Measurements from ENCODE around the gene CHST8. TPM values are rescaled to one million over a fixed set of nuclear protein-coding genes. Genes with fewer than 3 reads are reported as not detected.

The CHST8 gene
- polyA plus RNA-seq, 2 of the 4 experiments (the other 2 are of a cell fraction): not detected

DNA sequence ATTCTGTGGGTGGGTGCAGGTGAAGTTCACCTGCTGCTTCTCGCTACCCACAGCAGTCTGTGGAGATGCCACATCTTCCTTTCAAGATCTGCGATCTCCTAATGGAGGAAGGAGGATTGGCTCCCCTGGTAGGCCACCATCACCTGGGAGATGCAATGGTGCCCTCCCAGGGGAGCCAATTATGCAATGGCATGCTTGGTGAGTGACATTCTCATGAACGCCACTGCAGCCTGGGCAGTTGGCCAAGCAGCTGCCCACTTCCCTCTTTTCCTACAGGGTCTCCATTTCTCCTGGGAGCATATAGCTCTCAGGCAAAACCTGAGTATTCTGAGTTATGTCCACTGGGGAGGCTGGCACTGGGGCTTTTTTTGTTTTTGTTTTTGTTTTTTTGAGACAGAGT, 91.4 kb downstream of the CHST8 start:
- 5% methylated on average over 3 of the region's 3 CpGs for WGBS (ENCODE audit: missing lambda C conversion rate)

DNA sequence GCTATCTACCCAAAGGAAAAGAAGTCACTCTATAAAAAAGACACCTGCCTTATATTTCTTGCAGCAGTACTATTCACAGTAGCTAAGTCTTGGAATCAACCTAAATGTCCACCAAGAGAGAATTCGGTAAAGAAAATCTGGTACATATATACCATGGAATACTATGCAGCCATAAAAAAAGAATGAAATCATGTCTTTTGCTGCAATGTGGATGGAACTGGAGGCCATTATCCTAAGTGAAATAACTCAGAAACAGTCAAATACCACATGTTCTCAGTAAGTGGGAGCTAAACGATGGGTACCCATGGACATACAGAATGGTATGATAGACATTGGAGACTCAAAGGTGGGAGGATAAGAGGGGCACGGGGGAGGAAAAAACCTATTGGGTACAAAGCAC, 92.4 kb downstream of the CHST8 start:
- H3K27ac ChIP-seq: no peak overlapping the region
- ChIA-PET CTCF (interaction anchor here (0.6 to 1.3 kb wide), 2 partner anchors 298 to 1626 kb away, joined by 3 read pairs; no protein-coding TSS in a partner anchor), POLR2A (no interaction called here)
- 9% methylated on average over 3 of the region's 3 CpGs for WGBS (ENCODE audit: missing lambda C conversion rate)
- DNase-seq (ENCODE audit: low read depth in 1 of 2, low spot score in 1 of 2) (no peak), ATAC-seq (no peak), FAIRE-seq (no peak)
- H3K4me3 ChIP-seq: no peak overlapping the region
- H3K4me1 ChIP-seq: no peaks in the 10 kb centered on the region
- no peak overlapping the region for H3K4me2 ChIP-seq
- H3K9me3 ChIP-seq: peaks cover 20% of the 10 kb centered on the region; the same call in 2 of the 3 replicates
- no peak for TF ChIP-seq HEYL (CRISPR knock-in tag; IDR thresholded peaks at IDR 0.05)

More for the DNA sequence above, 91.4 kb downstream of the CHST8 start:
- Histone ChIP-seq H3K9me3 (peaks cover 21% of the 10 kb centered on the region; the same call in 2 of the 3 replicates), H3K4me3 (no peak overlapping the region), H3K4me1 (no peaks in the 10 kb centered on the region), H3K4me2 (no peak overlapping the region), H3K27ac (no peak overlapping the region)
- FAIRE-seq (no peak), ATAC-seq (no peak), DNase-seq (ENCODE audit: low read depth in 1 of 2, low spot score in 1 of 2) (no peak)
- ChIA-PET CTCF (interaction anchor here (0.9 to 1.3 kb wide), 2 partner anchors 11 to 297 kb away, joined by 3 to 4 read pairs; no protein-coding TSS in a partner anchor), POLR2A (no interaction called here)
- TF ChIP-seq, protein P1, sequence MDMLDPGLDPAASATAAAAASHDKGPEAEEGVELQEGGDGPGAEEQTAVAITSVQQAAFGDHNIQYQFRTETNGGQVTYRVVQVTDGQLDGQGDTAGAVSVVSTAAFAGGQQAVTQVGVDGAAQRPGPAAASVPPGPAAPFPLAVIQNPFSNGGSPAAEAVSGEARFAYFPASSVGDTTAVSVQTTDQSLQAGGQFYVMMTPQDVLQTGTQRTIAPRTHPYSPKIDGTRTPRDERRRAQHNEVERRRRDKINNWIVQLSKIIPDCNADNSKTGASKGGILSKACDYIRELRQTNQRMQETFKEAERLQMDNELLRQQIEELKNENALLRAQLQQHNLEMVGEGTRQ (IDR thresholded peaks at IDR 0.05): no peak
- TF ChIP-seq CHD2 (IDR thresholded peaks at IDR 0.05; ENCODE audit: low read length, partially characterized antibody) (no peak), CBX8 (IDR thresholded peaks at IDR 0.05) (no peak), HEYL (CRISPR knock-in tag; IDR thresholded peaks at IDR 0.05) (no peak), KDM5A (IDR thresholded peaks at IDR 0.05) (no peak), HOXB5 (CRISPR knock-in tag; IDR thresholded peaks at IDR 0.05) (no peak)
- TF ChIP-seq, protein P2, sequence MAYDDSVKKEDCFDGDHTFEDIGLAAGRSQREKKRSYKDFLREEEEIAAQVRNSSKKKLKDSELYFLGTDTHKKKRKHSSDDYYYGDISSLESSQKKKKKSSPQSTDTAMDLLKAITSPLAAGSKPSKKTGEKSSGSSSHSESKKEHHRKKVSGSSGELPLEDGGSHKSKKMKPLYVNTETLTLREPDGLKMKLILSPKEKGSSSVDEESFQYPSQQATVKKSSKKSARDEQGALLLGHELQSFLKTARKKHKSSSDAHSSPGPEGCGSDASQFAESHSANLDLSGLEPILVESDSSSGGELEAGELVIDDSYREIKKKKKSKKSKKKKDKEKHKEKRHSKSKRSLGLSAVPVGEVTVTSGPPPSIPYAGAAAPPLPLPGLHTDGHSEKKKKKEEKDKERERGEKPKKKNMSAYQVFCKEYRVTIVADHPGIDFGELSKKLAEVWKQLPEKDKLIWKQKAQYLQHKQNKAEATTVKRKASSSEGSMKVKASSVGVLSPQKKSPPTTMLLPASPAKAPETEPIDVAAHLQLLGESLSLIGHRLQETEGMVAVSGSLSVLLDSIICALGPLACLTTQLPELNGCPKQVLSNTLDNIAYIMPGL (CRISPR knock-in tag; IDR thresholded peaks at IDR 0.05; ENCODE audit: borderline replicate concordance): no peak

DNA sequence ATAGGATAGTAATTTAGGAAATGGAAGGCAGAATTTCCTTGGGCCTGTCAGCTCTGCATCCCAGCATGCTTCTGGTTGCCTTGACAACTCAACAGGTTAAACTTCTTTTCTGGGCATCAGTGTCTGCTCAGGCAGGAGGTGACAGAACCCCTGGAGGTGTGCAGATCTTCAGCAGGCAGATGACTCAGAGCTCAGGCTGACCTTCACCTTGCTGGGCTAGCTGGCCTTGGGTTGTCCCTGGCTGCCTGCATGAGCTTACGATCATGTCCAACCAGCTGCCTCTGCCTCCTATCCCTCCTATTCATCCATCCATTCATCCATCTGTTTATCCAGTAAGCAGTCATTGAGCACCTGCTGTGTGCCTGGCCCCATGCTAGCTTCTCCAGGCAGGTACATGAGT, 93.7 kb downstream of the CHST8 start:
- POLR2A ChIA-PET: no interaction called here
- CTCF ChIA-PET: interaction anchor here (1.0 to 1.9 kb wide), 3 partner anchors 10 to 381 kb away, joined by 3 to 6 read pairs (median 4); no protein-coding TSS in a partner anchor
- Histone ChIP-seq H3K27ac (no peak overlapping the region), H3K9me3 (peaks cover 11% of the 10 kb centered on the region; the same call in 2 of the 3 replicates), H3K4me2 (no peak overlapping the region), H3K4me3 (no peak overlapping the region), H3K4me1 (no peaks in the 10 kb centered on the region)
- ATAC-seq (no peak), DNase-seq (ENCODE audit: low read depth in 1 of 2, low spot score in 1 of 2) (no peak), FAIRE-seq (no peak)
- 4% methylated on average over 1 of the region's 1 CpG for WGBS (ENCODE audit: missing lambda C conversion rate)
- TF ChIP-seq GATA3 (IDR thresholded peaks at IDR 0.05; ENCODE audit: borderline replicate concordance): no peak
- TF ChIP-seq, protein P1 (IDR thresholded peaks at IDR 0.05): no peak
- no peak for TF ChIP-seq ZSCAN20 (CRISPR knock-in tag; IDR thresholded peaks at IDR 0.05)
- TF ChIP-seq FOSL2 (IDR thresholded peaks at IDR 0.05): no peak
- no peak for TF ChIP-seq FOSL2 (CRISPR knock-in tag; IDR thresholded peaks at IDR 0.05)
- TF ChIP-seq, protein P3, sequence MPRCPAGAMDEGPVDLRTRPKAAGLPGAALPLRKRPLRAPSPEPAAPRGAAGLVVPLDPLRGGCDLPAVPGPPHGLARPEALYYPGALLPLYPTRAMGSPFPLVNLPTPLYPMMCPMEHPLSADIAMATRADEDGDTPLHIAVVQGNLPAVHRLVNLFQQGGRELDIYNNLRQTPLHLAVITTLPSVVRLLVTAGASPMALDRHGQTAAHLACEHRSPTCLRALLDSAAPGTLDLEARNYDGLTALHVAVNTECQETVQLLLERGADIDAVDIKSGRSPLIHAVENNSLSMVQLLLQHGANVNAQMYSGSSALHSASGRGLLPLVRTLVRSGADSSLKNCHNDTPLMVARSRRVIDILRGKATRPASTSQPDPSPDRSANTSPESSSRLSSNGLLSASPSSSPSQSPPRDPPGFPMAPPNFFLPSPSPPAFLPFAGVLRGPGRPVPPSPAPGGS (IDR thresholded peaks at IDR 0.05): no peak
- no peak for TF ChIP-seq KDM5A (IDR thresholded peaks at IDR 0.05)
- no peak for TF ChIP-seq SREBF2 (IDR thresholded peaks at IDR 0.05)
- TF ChIP-seq HOXB13 (CRISPR knock-in tag; IDR thresholded peaks at IDR 0.05; ENCODE audit: low read depth): no peak
- TF ChIP-seq, protein P4, sequence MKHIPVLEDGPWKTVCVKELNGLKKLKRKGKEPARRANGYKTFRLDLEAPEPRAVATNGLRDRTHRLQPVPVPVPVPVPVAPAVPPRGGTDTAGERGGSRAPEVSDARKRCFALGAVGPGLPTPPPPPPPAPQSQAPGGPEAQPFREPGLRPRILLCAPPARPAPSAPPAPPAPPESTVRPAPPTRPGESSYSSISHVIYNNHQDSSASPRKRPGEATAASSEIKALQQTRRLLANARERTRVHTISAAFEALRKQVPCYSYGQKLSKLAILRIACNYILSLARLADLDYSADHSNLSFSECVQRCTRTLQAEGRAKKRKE (CRISPR knock-in tag; IDR thresholded peaks at IDR 0.05; ENCODE audit: low read depth): no peak
- TF ChIP-seq FOXS1 (CRISPR knock-in tag; IDR thresholded peaks at IDR 0.05): no peak
- TF ChIP-seq FOSB (CRISPR knock-in tag; IDR thresholded peaks at IDR 0.05): no peak
- no peak for TF ChIP-seq JUNB (IDR thresholded peaks at IDR 0.05)
- TF ChIP-seq JUN (IDR thresholded peaks at IDR 0.05): no peak
